OCI-LY3 (cell line): ENCODE results near the gene SEMA3G.

ENCODE experiments used
- H2AFZ ChIP-seq: fragments of 200-600, 300-600 bp; shearing (Covaris generic); 2 replicates; pipeline ENCODE4 v1.6.0; 2014; ENCODE audit warnings: antibody characterized with exemption, low read depth, low read length
- H3K27ac ChIP-seq: fragments of 200-600, 300-600 bp; sonication (generic); 2 replicates; pipeline ENCODE4 v1.5.1; 2014; ENCODE audit warnings: mild to moderate bottlenecking, low read length, moderate library complexity, mixed read lengths
- H3K27me3 ChIP-seq: fragments of 200-600, 300-600 bp; sonication (generic); 2 replicates; pipeline ENCODE4 v1.6.1; 2014; ENCODE audit warnings: low read depth, low read length, mixed read lengths
- H3K36me3 ChIP-seq: fragments of 200-600, 300-600 bp; sonication (generic); replicated peaks from 2 replicates; pipeline ENCODE3; 2014; ENCODE audit warnings: low read depth, low read length, mixed read lengths
- H3K4me1 ChIP-seq: fragments of 300-600, 200-600 bp; sonication (generic); 2 replicates; pipeline ENCODE4 v1.6.1; 2014; ENCODE audit warnings: low read length, mixed read lengths
- H3K4me2 ChIP-seq: fragments of 200-600, 300-600 bp; sonication (generic); 2 replicates; pipeline ENCODE4 v1.6.1; 2014; ENCODE audit warnings: low read length, mixed read lengths
- H3K4me3 ChIP-seq: fragments of 300-600, 200-600 bp; sonication (generic); 2 replicates; pipeline ENCODE4 v1.5.1; 2014; ENCODE audit warnings: antibody characterized with exemption, mild to moderate bottlenecking, low read length, moderate library complexity
- H3K79me2 ChIP-seq: fragments of 300-600, 200-600 bp; shearing (Covaris generic); 2 replicates; pipeline ENCODE4 v1.6.1; 2014; ENCODE audit warnings: mild to moderate bottlenecking, low read length, mixed read lengths
- H3K9ac ChIP-seq: fragments of 300-600, 200-600 bp; shearing (Covaris generic); 2 replicates; pipeline ENCODE4 v1.6.0; 2014; ENCODE audit warnings: mild to moderate bottlenecking, low read length, moderate library complexity
- H3K9me3 ChIP-seq: fragments of 200-600, 300-600 bp; shearing (Covaris generic); 2 replicates; pipeline ENCODE4 v1.6.1; 2014; ENCODE audit warnings: low read length, mixed read lengths; ENCODE audit not compliant: insufficient read depth
- H4K20me1 ChIP-seq: fragments of 200-600, 300-600 bp; sonication (generic); 2 replicates; pipeline ENCODE4 v1.6.1; 2016; ENCODE audit warnings: low read length, mixed read lengths; ENCODE audit not compliant: insufficient read depth
- CTCF ChIP-seq: fragments of 200-600, 300-600 bp; sonication (generic); IDR thresholded peaks from 2 replicates; pipeline ENCODE4 v1.5.1; 2014; ENCODE audit warnings: antibody characterized with exemption, low read length, low read depth
- EZH2phosphoT487 ChIP-seq: fragments of 200-600 bp; shearing (Covaris generic); IDR thresholded peaks from 2 replicates; pipeline ENCODE4 v1.6.1; 2018; ENCODE audit warnings: antibody characterized with exemption, mixed run types, low read depth

Gene SEMA3G

GRCh38 chr3:52487788-52488691 is 43.1 kb upstream of the SEMA3G start:
- TF ChIP-seq CTCF (no peak), EZH2phosphoT487 (no peak)
- H3K36me3 ChIP-seq, result peaks cover 38% of the 10 kb centered on the region
- H3K4me1 ChIP-seq, result no peaks in the 10 kb centered on the region
- H3K79me2 ChIP-seq, result no peaks in the 10 kb centered on the region
- H2AFZ ChIP-seq, result no peak overlapping the region
- H3K4me2 ChIP-seq, result no peak overlapping the region
- no peak overlapping the region for H3K27ac ChIP-seq
- no peaks in the 10 kb centered on the region for H3K9me3 ChIP-seq
- no peaks in the 10 kb centered on the region for H4K20me1 ChIP-seq
- H3K4me3 ChIP-seq, result no peak overlapping the region
- H3K9ac ChIP-seq, result no peak overlapping the region
- H3K27me3 ChIP-seq, result no peaks in the 10 kb centered on the region

GRCh38 chr3:52487050-52487787 is 42.3 kb upstream of the SEMA3G start:
- H3K4me1 ChIP-seq, result no peaks in the 10 kb centered on the region
- H3K4me3 ChIP-seq, result no peak overlapping the region
- H3K79me2 ChIP-seq, result no peaks in the 10 kb centered on the region
- H3K9ac ChIP-seq, result no peak overlapping the region
- no peak overlapping the region for H3K27ac ChIP-seq
- H3K9me3 ChIP-seq, result no peaks in the 10 kb centered on the region
- H3K27me3 ChIP-seq, result no peaks in the 10 kb centered on the region
- H2AFZ ChIP-seq, result no peak overlapping the region
- H3K36me3 ChIP-seq, result peaks cover 38% of the 10 kb centered on the region
- no peak overlapping the region for H3K4me2 ChIP-seq
- no peaks in the 10 kb centered on the region for H4K20me1 ChIP-seq
- TF ChIP-seq CTCF, result no peak
- TF ChIP-seq EZH2phosphoT487, result no peak

GRCh38 chr3:52484680-52485461 is 40.0 kb upstream of the SEMA3G start:
- H3K27ac ChIP-seq, result no peak overlapping the region
- H3K4me2 ChIP-seq, result no peak overlapping the region

More at GRCh38 chr3:52484680-52485461, 40.0 kb upstream of the SEMA3G start:
- no peaks in the 10 kb centered on the region for H3K27me3 ChIP-seq
- H3K4me1 ChIP-seq, result no peaks in the 10 kb centered on the region
- peaks cover 40% of the 10 kb centered on the region for H3K36me3 ChIP-seq
- H3K79me2 ChIP-seq, result no peaks in the 10 kb centered on the region
- TF ChIP-seq CTCF, result no peak
- TF ChIP-seq EZH2phosphoT487, result no peak
- no peak overlapping the region for H3K9ac ChIP-seq
- H4K20me1 ChIP-seq, result no peaks in the 10 kb centered on the region
- no peak overlapping the region for H3K4me3 ChIP-seq
- no peak overlapping the region for H2AFZ ChIP-seq
- H3K9me3 ChIP-seq, result no peaks in the 10 kb centered on the region
